Midbrain (tissue), 1 donor: ENCODE measurements around the gene PHLDA1.
"Not testable (repeated sequence)": the region's sequence is repeated elsewhere in the genome, so short reads cannot be mapped to it uniquely, and the experiment has no call there.

ENCODE experiments used
- DNase-seq: peaks from one replicate; lab custom pipeline; 2025; lab: John Stamatoyannopoulos, UW

PHLDA1 gene

DNA sequence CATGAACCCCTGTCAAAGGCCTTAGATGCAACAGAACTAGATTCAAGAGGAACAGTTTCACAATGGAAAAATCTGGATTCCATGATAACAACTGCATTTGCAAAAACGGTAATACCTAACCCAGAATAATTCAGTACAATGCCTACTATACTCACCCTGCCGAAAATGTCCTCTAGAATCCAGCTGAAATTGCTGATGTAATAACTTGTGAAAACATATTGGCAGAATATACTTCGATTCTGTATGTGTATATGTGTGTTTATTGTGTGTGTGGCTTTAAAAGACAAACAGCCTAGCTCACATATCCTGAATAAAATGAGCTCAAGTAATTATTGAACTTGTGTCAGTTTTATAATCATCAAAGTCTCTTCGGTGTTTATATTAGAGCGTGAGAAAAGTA is 46.0 kb downstream of the PHLDA1 start:
- DNase-seq, result no peak

DNA sequence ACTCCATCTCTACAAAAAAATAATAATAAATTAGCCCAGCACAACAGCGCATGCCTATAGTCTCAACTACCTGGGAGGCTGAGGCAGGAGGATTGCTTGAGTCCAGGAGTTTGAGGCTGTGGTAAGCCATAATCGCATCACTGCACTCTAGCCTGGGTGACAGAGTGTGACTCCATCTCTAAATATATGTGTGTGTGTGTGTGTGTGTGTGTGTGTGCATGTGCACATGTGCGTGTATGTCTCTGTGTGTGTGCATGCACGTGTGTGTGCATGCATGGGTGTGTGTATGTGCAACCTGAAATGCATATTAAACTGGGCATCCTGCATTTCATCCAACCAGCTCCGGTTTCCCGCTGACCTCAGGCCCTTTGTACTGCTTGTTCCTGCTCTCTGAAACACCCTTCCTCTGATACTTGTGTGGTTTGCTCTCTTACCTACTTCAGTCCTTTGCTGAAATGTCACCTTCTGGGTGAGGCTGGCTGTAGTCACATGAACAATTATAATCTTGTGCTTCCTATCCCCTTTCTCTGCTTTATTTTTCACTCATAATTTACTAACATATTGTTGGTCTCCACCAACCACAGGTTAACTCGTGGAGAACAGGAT is 46.9 kb downstream of the PHLDA1 start:
- no peak for DNase-seq

DNA sequence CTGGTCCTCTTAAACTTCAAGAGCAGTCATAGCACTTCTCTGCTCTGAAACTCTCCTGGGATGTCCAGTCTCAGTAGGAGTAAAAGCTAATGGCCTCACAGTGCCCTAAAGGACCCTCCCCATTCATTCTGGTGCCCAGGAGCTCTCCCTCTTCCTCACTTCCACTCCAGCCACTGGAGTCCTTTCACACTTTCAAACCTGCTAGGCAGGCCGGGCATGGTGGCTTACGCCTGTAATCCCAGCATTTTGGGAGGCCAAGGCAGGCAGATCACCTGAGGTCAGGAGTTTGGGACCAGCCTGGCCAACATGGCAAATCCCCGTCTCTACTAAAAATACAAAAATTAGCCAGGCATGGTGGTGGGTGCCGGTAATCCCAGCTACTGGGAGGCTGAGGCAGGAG is 47.7 kb downstream of the PHLDA1 start:
- DNase-seq, result not testable (repeated sequence)

DNA sequence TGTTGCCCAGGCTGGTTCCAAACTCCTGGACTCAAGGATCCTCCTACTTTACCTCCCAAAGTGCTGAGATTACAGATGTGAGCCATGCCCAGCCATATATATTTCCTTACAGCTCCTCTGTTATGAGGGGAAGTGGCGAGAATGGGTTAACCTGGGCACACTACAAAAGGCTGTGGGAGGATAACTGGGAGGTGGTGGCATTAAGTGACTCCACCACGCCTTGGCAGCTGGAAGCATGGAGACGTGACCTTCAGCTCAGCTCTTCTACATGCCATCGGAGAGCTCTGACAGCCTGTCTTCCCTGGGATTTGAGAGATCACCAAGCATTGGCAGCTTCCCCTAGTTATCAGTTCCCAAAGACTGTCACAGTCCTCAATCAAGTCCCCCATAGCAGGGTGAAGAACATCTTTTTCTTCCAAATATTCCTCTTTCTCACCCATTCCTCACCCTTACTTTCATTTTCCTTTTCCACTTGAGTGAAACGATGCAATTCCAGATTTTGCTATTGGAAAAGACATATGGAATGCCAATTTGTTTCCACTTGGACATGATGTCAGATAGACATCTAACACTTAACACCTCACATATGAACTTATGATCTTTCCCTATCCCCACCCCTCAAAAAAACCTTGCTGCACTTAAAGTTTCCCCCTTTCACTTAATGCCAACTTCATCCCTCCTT is 48.5 kb downstream of the PHLDA1 start:
- no peak for DNase-seq

DNA sequence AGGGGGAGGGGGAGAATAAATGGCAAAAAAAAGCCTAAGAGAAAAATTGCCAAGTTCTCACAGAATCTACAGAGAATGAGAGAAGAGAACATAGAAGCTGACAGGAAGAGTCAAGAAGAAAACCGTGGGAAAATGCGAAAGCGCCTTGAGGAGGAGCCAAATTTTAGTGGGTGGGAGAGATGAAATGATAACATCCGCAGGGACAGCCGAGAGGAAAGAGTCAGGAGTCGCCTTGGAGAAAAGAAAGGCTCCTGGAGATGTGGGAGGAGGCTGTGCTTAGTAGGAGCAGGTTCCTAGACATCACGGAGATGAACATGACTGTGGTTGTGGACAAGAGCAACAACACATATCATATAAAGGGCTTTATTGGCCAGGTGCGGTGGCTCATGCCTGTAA is 49.4 kb downstream of the PHLDA1 start:
- no peak for DNase-seq

DNA sequence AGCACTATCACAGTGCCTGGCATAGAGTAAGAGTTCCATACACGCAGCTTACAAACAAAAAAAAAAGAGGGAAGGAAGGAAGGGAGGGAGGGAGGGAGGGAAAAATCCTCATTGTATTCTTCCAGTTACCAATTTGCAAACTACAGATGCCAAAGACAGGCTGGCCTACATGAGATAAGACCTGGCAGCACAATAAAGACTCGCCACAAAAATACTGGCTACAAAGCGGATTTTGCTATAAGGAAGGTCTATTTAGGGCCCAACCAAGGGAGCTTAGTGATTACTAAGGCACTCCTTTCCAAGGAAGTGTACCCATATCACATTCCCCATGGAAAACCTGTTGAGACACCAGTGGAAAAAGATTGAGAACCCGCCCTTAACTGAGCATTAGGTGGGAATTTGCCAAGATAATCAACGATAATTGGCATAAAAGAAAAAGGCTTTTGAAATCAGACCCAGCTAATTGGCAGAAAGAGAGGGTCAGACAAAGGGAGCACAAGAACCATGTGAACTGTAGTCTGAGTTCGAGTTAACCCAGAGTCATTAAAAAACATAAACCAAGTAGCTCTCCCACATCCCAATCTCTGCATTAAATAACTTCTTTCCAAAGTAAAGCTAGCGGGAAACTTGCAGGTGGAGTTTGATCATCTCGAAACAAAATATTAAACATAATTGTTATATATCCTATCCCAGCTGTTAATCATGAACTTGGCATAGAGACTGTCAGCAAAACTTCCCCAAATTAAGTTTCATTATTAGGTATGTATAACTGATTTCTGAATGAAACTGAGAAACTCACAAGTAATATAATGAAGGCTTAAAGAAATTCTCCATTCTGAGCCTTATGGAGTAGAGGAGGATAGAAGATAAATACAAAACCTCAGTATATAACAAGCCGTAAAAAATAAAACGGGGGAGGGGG is 50.1 kb downstream of the PHLDA1 start:
- DNase-seq, result no peak

DNA sequence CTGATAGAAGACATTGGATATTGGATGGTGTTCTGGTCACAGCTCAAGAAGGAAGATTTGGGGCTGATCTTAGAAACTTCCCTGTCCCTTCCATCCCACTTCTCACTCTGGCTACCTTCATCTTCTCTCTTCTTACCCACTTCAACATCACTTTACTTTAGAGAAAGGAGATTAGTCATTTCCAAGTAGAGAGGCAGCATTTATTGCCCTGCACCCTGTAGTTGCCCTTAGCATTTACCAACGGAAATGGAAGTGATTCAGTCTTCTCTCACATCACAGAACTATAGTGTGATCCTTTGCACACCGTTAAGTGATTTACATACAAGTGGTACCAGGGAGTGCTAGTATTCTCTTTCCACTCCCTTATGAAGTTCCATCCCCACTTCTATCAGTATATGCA is 52.4 kb downstream of the PHLDA1 start:
- DNase-seq, result no peak

DNA sequence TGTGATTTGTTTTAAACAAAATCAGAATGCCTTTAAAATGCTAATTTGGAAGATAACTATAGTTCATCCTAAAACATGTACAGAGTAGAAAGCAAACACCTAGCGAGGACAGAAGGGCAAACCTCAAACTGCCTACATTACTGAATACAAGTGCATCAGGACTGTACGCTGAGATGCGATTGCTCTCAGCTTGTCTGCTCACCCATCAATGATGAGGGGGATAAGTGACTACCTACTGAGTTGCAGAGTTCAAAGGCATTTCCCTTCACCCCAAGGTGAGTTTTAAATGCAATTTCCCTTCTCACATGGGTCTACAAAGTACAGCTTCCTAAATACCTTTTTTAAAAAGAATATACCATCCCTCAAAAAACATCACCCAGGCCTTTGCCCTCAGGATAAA is 52.9 kb downstream of the PHLDA1 start:
- DNase-seq, result no peak

DNA sequence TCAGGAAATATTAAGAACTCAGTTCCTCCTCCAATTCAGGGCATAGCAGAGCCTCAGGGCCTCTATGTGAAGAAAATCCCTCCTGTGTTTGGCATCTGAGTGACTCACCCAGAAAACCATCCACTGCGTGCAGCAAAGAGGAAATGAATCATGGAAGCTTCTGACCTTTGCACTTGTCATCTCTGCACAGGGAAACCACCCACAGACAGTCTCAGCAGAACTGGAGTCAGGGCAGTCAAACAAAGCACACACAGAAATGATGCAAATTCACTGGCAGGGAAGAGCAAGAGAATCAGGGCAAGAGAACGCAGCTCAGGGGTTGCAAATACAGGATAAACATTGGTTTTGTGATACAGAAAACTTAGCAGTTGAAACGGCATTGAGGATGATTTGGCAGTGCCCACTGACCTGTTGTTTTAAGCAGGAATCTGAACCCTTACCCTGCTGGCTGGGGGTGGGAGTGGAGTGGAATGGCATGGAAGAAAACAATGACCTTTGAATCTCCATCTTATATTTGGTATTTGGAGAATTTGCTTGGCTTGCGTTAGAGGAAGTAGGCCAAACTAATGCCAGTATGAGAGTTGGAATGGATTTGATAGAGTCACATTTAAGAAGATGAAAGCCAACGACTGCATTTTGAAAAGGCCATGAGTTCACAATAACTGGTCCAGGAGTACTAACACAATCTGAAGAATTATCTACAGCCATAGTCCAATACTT is 53.5 kb downstream of the PHLDA1 start:
- no peak for DNase-seq

DNA sequence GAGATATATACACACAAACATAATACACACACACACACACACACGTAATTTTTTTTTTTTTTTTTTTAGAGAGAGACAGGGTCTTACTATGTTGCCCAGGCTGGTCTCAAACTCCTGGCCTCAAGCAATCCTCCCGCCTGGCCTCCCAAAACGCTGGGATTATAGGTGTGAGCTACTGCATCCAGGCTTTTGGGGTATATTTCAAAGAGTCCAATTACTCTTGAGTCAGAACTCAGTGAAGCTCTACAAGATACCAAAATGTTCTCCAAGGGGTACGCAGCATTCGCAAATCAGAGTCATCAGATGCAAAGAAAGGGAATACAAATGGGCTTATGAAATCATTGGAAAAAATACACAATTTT is 54.0 kb downstream of the PHLDA1 start:
- DNase-seq, result no peak

DNA sequence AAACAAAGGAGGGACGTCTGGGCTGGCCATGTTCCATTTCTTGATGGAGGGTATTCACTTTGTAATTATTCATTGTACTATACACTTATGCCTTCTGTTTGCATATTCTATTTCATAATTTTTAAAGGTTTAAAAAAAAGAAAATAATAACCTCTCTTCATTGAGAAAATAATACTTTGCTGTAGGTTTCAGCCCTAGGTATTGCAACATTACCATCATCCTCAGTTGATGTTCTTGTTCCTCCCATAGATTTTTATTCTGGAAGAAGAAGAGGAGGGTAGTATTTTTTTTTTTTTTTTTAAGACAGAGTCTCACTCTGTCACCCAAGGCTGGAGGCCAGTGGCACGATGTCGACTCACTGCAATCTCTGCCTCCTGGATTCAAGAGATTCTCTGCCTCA is 54.7 kb downstream of the PHLDA1 start:
- DNase-seq, result no peak

DNA sequence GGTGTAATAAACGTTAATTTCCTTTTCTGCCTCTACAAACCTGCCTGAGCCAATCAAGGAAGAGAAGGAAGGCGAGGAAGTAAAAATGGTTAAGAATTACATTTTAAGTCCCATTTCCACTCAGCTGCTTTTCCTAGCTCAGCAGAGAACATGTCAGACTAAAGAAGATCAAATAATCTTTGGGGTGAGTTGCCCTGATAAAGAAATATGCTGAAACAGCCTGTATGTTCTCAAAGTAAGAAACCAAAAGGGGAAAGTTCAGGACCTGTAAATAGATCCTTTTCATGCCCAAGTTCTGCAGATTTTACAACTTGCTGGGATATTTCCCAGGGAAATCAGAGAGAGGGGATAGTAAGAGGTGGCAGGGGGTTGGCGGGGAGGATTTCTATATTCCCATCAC is 55.5 kb downstream of the PHLDA1 start:
- no peak for DNase-seq

DNA sequence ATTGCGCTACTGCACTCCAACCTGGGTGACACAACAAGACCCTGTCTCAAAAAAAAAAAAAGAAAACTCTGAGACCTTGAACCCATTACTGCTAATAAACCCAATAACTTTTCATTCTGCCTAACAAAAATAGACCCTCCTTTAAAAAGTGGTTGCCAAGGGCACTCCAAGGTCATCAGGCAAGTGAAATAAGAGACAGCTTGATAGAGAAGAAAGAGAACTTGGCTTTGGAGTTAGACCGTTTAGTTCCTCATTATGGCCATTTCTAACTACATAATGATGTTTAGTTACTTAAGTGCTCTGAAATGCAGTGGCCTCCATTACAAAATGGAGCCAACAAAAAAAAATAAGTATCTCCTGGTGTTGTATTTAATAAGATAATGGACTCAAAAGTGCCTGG is 55.9 kb downstream of the PHLDA1 start:
- DNase-seq, result no peak
